Prostate gland (tissue), 2 donors: Measurements from ENCODE around the gene DRC3.

Source experiments
- POLR2A ChIP-seq: fragments of 450-650 bp; IDR thresholded peaks from one replicate; pipeline ENCODE4 v1.6.1; 2016; ENCODE audit warnings: antibody characterized with exemption, mild to moderate bottlenecking
- TF ChIP-seq, protein P1 (sequence below), 4 experiments: fragments of 200-600 bp in 2 of 4; fragments of 450-650 bp in 2 of 4; sonication (generic) in 2 of 4; IDR thresholded peaks; 1 replicate in 3 of 4; 2 replicates in 1 of 4; pipeline ENCODE4 v1.5.1; 2016 to 2019; ENCODE audit warnings: antibody characterized with exemption in 4 of 4, mild to moderate bottlenecking in 2 of 4, moderate library complexity in 2 of 4

DNA sequence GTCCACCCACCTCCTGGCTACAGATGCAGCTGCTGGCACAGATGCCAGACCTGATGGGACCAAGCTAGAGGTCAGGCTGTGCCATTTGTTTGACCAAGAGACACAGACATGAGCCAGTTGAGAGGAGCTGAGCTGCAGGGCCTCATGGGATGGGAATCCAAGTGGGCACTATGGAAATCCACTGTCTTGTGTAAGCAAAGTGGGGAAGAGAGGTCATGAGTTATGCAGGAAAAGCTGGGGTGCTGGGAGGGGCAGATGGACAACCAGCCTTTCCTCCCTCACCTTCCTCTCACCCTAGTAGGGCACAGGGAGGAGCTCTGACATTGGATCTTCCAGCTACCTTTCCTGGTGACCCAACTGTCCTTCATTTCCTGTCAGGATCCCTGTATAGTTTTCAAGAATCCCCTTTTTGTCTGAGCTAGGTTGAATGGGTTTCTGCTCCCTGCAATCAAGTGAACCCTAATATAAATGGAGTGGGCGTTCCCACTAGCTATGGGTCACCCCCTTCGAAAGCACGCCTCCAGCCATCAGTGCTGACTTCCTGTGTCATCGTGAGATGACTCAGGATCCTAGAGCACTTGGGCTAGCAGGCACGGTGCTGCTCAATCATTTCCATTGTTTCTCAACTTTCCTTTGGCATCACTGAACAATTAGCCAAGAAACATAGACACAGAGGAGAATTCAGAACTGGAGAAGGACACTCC, 52.7 kb downstream of the DRC3 start:
- no peak for TF ChIP-seq POLR2A
- TF ChIP-seq, protein P1, sequence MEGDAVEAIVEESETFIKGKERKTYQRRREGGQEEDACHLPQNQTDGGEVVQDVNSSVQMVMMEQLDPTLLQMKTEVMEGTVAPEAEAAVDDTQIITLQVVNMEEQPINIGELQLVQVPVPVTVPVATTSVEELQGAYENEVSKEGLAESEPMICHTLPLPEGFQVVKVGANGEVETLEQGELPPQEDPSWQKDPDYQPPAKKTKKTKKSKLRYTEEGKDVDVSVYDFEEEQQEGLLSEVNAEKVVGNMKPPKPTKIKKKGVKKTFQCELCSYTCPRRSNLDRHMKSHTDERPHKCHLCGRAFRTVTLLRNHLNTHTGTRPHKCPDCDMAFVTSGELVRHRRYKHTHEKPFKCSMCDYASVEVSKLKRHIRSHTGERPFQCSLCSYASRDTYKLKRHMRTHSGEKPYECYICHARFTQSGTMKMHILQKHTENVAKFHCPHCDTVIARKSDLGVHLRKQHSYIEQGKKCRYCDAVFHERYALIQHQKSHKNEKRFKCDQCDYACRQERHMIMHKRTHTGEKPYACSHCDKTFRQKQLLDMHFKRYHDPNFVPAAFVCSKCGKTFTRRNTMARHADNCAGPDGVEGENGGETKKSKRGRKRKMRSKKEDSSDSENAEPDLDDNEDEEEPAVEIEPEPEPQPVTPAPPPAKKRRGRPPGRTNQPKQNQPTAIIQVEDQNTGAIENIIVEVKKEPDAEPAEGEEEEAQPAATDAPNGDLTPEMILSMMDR (IDR thresholded peaks at IDR 0.05), result no peak
